Hepatocyte (in vitro differentiated cells): ENCODE data around the gene AADAT. TPM values are rescaled to one million over a fixed set of nuclear protein-coding genes. Genes with fewer than 3 reads are reported as not detected.
"Not testable (repeated sequence)": the region's sequence is repeated elsewhere in the genome, so short reads cannot be mapped to it uniquely, and the experiment has no call there.

Experiments
- DNase-seq: peaks from one replicate; pipeline ENCODE4 v3.0.0-alpha.2; 2016; ENCODE audit warnings: low spot score
- H2AFZ ChIP-seq: fragments of 200-600 bp; sonication (generic); 2 replicates; pipeline ENCODE4 v1.6.0; 2016; ENCODE audit warnings: antibody characterized with exemption, mild to moderate bottlenecking
- H3K27ac ChIP-seq: fragments of 200-600 bp; sonication (generic); 2 replicates; pipeline ENCODE4 v1.5.1; 2016; ENCODE audit warnings: mild to moderate bottlenecking
- H3K27me3 ChIP-seq: fragments of 200-600 bp; sonication (generic); 2 replicates; pipeline ENCODE4 v1.6.1; 2016
- H3K36me3 ChIP-seq: fragments of 200-600 bp; sonication (generic); replicated peaks from 2 replicates; pipeline ENCODE4 v1.5.1; 2016; ENCODE audit warnings: low read depth; ENCODE audit not compliant: insufficient read depth
- H3K4me1 ChIP-seq: fragments of 200-600 bp; sonication (generic); 2 replicates; pipeline ENCODE4 v1.5.1; 2016; ENCODE audit warnings: mild to moderate bottlenecking, moderate library complexity; ENCODE audit not compliant: insufficient read depth
- H3K4me2 ChIP-seq: fragments of 200-600 bp; sonication (generic); 2 replicates; pipeline ENCODE4 v1.6.0; 2016
- H3K4me3 ChIP-seq: fragments of 200-600 bp; sonication (generic); 2 replicates; pipeline ENCODE4 v1.5.1; 2016; ENCODE audit warnings: mild to moderate bottlenecking
- H3K79me2 ChIP-seq: fragments of 200-600 bp; sonication (generic); 2 replicates; pipeline ENCODE4 v1.6.0; 2017; ENCODE audit warnings: mild to moderate bottlenecking
- H3K9me2 ChIP-seq: fragments of 200-600 bp; sonication (generic); replicated peaks from 2 replicates; pipeline ENCODE4 v1.6.0; 2017; ENCODE audit warnings: mild to moderate bottlenecking; ENCODE audit not compliant: insufficient read depth
- H3K9me3 ChIP-seq: fragments of 200-600 bp; sonication (generic); 2 replicates; pipeline ENCODE4 v1.5.1; 2016; ENCODE audit warnings: low read depth, mild to moderate bottlenecking
- H4K20me1 ChIP-seq: fragments of 200-600 bp; sonication (generic); 2 replicates; pipeline ENCODE4 v1.6.0; 2016; ENCODE audit warnings: mild to moderate bottlenecking; ENCODE audit not compliant: insufficient read depth, poor library complexity, severe bottlenecking
- CTCF ChIP-seq: fragments of 200-600 bp; sonication (generic); IDR thresholded peaks from 2 replicates; pipeline ENCODE4 v1.5.1; 2016; ENCODE audit warnings: antibody characterized with exemption, mild to moderate bottlenecking; ENCODE audit not compliant: poor library complexity
- EZH2 ChIP-seq: fragments of 200-600 bp; sonication (generic); IDR thresholded peaks from 2 replicates; pipeline ENCODE4 v1.6.1; 2016; ENCODE audit warnings: antibody characterized with exemption, mild to moderate bottlenecking, borderline replicate concordance
- EZH2phosphoT487 ChIP-seq: fragments of 200-600 bp; sonication (generic); IDR thresholded peaks from one replicate; pipeline ENCODE4 v1.6.1; 2018; ENCODE audit warnings: antibody characterized with exemption, mild to moderate bottlenecking, low read depth, moderate library complexity; ENCODE audit not compliant: unreplicated experiment, severe bottlenecking
- WGBS: methylation state at CpG from one replicate; pipeline ENCODE4 v1.1.6; 2016; ENCODE audit warnings: low lambda C conversion rate; ENCODE audit errors: missing lambda C conversion rate; 5-methylcytosine and 5-hydroxymethylcytosine counted together
- polyA plus RNA-seq: library from polyadenylated mRNA; unstranded; fragments of >200 nt; fragmentation: Nextera tagmentation; extraction: Ambion mirVana; gene quantifications from 2 replicates; pipeline ENCODE4 v1.2.1, GENCODE V29; 2016
- total RNA-seq: library from RNA; depleted of rRNA; stranded (reverse); fragments of >200 nt; gene quantifications from 2 replicates; pipeline ENCODE4 v1.2.3, GENCODE V29; 2014

The AADAT gene
- total and polyA plus RNA-seq, 2 experiments from 2014 or later = 10.3 to 11.1 TPM

- H3K27ac ChIP-seq = no peak overlapping the region
- H3K4me3 ChIP-seq = no peak overlapping the region
- H3K4me1 ChIP-seq = peaks cover 6% of the 10 kb centered on the region
- no peaks in the 10 kb centered on the region for H3K9me3 ChIP-seq
- no peak overlapping the region for H2AFZ ChIP-seq
- no peaks in the 10 kb centered on the region for H3K36me3 ChIP-seq
- WGBS = 48% methylated on average over 6 of the region's 6 CpGs
- H3K4me2 ChIP-seq = peak overlapping the region; percentile 67
- no peaks in the 10 kb centered on the region for H3K79me2 ChIP-seq
- no peaks in the 10 kb centered on the region for H3K9me2 ChIP-seq
- no peak for DNase-seq
- H4K20me1 ChIP-seq = no peaks in the 10 kb centered on the region
- no peak for TF ChIP-seq EZH2
- TF ChIP-seq EZH2phosphoT487 = no peak
- no peak for TF ChIP-seq CTCF
- no peaks in the 10 kb centered on the region for H3K27me3 ChIP-seq
These were observed 20.0 kb upstream of the AADAT start for GRCh38 chr4:170109586-170110284.

GRCh38 chr4:170106900-170107299, 17.1 kb upstream of the AADAT start:
- no peak overlapping the region for H3K27ac ChIP-seq
- H2AFZ ChIP-seq = no peak overlapping the region
- H4K20me1 ChIP-seq = no peaks in the 10 kb centered on the region
- no peaks in the 10 kb centered on the region for H3K9me2 ChIP-seq
- peaks cover 13% of the 10 kb centered on the region for H3K4me1 ChIP-seq
- DNase-seq = peak; percentile 30
- no peaks in the 10 kb centered on the region for H3K79me2 ChIP-seq
- no peak overlapping the region for H3K4me3 ChIP-seq
- H3K4me2 ChIP-seq = no peak overlapping the region
- H3K36me3 ChIP-seq = no peaks in the 10 kb centered on the region
- WGBS = 55% methylated on average over 4 of the region's 4 CpGs
- TF ChIP-seq EZH2 = no peak
- TF ChIP-seq EZH2phosphoT487 = no peak
- TF ChIP-seq CTCF = no peak
- no peaks in the 10 kb centered on the region for H3K9me3 ChIP-seq
- no peaks in the 10 kb centered on the region for H3K27me3 ChIP-seq

- H3K27ac ChIP-seq = peak overlapping the region; percentile 71
- no peak for TF ChIP-seq EZH2
- TF ChIP-seq CTCF = no peak
- no peak for TF ChIP-seq EZH2phosphoT487
- 57% methylated on average over 1 of the region's 1 CpG for WGBS
- no peaks in the 10 kb centered on the region for H3K79me2 ChIP-seq
- H3K27me3 ChIP-seq = no peaks in the 10 kb centered on the region
- no peaks in the 10 kb centered on the region for H3K9me3 ChIP-seq
- peak; percentile 67 for DNase-seq
- no peak overlapping the region for H3K4me3 ChIP-seq
- no peak overlapping the region for H2AFZ ChIP-seq
- H3K36me3 ChIP-seq = no peaks in the 10 kb centered on the region
- no peaks in the 10 kb centered on the region for H3K9me2 ChIP-seq
- no peaks in the 10 kb centered on the region for H4K20me1 ChIP-seq
- H3K4me2 ChIP-seq = no peak overlapping the region
- H3K4me1 ChIP-seq = peaks cover 10% of the 10 kb centered on the region
These were observed 12.7 kb upstream of the AADAT start for GRCh38 chr4:170102426-170102825.

- not testable (repeated sequence) for H3K27ac ChIP-seq, H3K36me3 ChIP-seq, H3K4me3 ChIP-seq, H3K27me3 ChIP-seq, H3K9me2 ChIP-seq, H3K79me2 ChIP-seq, H3K9me3 ChIP-seq, H3K4me2 ChIP-seq, H4K20me1 ChIP-seq, H2AFZ ChIP-seq, DNase-seq
- H3K4me1 ChIP-seq = peaks cover 10% of the 10 kb centered on the region
- 95% methylated on average over 2 of the region's 2 CpGs for WGBS
These were observed 8.4 kb upstream of the AADAT start for GRCh38 chr4:170098171-170098570.
